Measurements from ENCODE around the gene SLC35A4.
"Not testable (repeated sequence)": the region's sequence is repeated elsewhere in the genome, so short reads cannot be mapped to it uniquely, and the experiment has no call there.

The SLC35A4 gene

DNA sequence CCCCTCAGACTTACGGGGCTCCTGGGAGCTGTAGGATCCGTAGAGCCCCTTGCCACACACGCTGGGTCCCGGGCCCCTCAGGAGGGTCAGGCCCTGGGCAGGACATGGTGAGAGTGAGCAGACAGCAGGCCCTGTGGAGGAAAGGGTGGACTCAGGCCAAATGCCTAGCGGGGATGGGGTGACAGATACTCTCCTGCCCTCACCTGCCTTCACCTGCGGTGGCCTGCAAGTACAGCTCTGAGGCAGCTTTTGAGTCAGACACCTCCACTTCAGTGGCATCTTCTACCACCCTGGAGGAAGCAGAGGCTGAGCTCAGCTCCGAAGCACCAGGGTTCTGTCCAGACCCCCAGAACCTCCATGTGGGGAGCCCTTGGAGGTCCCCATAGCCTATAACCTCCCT is 26.2 kb downstream of the SLC35A4 start:
- no peak for DNase-seq (ENCODE audit: low read depth)

DNA sequence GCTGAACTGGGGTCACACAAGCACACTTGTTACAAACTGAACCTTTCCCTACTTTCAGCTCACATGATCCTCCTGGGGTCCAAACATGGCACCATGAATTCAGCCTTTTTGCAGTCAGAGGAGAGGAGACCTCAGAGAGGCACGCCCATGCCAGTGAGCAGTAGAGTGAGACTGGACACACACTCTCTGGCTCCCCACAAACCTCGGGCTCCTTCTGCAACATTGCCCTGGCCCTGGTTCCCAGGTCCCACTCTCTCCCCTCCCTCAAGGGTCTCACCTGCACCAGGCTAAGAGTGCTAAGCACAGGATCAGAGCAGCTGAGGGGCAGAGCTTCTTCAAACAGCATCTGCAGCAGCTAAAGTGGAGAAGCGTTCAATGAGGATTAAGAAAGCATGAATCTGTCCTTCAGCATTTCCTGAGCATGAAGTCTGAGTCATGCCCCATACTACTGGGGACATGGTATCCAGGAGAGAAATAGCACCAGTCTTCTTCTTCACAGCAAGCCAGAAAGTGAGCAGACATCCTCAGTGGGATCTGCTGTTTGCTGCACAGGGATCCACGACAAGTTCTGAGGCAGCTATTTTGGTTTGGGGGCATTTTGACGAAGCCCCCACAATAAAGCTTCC is 27.2 kb downstream of the SLC35A4 start:
- no peak for DNase-seq (ENCODE audit: low read depth)

DNA sequence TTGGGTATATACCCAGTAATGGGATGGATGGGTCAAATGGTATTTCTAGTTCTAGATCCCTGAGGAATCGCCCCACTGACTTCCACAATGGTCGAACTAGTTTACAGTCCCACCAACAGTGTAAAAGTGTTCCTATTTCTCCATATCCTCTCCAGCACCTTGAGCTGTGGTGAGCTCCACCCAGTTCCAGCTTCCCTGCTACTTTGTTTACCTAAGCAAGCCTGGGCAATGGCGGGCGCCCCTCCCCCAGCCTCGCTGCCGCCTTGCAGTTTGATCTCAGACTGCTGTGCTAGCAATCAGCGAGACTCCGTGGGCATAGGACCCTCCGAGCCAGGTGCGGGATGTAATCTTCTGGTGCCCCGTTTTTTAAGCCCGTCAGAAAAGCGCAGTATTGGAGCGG is 28.4 kb downstream of the SLC35A4 start:
- not testable (repeated sequence) for DNase-seq (ENCODE audit: low read depth)

DNA sequence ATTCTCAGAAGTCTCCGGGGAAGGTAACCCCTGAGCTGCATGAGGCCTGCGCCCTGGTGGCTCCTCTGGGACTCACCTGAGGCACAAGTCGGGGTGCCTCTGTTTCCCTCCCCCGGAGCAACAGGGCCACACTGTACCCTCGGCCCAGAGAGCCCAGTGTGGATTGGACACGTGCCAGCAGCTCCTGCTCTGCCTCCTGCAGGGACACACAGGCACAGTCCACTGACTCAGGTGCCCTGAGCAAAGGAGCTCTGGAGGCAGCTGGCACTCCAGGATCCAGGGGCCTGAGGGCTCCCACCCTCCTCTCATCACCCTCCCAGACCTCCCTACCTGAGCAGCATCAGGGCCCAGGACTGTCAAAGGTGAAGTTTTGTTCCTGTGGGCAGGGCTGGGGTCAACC is 29.5 kb downstream of the SLC35A4 start:
- no peak for DNase-seq (ENCODE audit: low read depth)

DNA sequence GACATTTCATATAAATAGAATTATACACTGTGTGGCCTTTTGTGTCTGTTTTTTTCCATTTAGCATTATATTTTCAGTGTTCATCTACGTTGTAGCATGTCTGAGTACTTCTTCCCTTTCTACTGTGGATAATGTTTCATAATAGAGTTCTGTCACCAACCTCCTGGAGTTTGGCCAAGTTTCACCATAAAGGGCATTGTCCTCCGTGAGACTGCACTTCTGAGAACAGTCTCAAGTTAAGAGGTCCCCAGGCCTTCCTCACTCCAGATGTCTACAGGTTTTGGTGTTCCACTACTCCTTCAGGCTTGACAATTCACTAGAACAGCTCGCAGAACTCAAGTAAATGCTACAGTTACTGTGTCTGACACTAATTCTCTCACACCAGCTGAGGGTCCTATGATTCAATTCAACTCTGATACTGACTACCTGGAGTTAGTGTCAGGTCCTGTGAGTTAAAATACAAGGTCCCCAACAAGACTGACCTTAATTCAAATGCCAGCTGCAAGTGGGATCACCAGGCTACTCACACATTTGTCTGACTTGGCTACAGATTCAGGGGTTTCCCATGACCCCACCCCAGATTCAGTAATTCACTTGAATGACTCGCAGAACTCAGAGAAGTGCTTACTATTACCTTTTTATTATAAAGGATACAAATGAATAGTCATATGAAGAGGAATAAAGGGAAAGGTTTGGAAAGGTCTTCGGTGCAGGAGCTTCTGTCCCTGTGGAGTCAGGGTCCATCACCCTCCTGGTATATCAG is 31.1 kb downstream of the SLC35A4 start:
- no peak for DNase-seq (ENCODE audit: low read depth)

DNA sequence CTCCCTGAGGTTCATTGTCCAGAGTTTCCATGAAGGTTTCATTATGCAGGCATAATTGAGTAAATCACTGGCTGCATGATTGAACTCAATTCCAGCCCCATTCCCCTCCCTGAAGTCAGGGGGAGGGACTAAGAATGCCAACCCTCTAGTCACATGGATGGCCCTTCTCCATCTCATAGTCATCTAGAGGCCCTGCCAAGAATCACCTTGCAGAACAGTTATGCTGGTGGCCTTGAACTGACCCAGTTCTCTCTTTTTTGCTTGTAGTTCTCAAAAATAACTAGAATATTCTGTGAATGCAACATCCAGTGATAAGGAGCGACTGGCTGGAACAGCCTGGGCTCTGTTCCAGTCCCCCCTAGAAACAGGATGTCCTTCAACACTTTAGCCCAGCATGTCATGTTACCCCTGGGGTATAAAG is 31.7 kb downstream of the SLC35A4 start:
- no peak for DNase-seq (ENCODE audit: low read depth)

DNA sequence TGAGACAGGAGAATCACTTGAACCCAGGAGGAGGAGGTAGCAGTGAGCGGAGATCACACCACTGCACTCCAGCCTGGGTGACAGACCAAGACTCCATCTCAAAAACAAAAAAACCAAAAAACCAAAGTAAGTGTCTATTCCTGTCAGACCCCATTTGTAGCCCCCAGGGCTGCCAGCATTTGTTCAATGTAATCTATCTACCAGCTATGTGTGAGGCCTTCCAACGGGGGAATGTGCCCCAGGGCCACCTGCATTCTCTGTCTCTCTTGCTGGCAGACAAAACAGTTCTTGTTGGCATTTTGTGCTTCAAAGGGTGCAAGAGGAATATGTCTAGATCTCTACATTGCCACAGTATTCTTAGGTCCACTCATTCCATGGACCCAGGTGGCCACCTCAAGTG is 34.2 kb downstream of the SLC35A4 start:
- no peak for DNase-seq (ENCODE audit: low read depth)

DNA sequence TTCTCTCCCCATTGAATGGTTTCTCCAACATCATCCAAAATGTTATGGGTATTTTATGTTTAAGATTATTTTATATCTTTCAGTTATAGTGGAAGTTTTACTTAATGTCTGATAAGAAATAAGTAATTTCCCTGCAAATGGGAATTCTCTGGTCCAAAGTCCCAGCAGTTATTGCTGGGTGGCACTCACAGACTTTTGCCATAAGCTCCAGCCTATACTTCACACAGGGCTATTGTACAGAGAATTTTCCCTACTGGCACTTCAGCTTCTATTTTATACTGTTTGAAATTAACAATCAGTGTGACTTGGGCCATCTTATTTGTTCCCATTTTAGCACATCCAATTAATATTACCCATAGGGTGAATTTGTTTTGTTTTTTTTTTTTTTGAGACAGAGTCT is 35.5 kb downstream of the SLC35A4 start:
- DNase-seq (ENCODE audit: low read depth), result no peak

DNA sequence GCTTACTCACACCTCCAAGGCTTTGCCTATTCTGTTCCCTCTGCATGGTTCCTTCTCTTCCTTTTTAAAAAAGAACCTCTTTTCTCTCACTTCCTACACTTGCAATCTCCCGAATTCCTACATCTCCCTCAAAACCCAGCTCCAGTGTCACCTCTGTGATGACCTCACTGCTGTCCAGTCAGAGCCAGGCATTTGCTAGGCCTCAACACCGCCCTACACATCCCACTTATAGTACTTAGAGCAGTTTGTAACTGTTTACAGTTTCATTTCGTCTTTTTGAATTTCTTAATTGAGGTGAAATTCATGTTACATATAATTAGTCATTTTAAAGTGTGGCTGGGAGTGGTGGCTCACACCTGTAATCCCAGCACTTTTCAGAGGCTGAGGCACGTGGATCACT is 37.5 kb downstream of the SLC35A4 start:
- DNase-seq (ENCODE audit: low read depth), result no peak

DNA sequence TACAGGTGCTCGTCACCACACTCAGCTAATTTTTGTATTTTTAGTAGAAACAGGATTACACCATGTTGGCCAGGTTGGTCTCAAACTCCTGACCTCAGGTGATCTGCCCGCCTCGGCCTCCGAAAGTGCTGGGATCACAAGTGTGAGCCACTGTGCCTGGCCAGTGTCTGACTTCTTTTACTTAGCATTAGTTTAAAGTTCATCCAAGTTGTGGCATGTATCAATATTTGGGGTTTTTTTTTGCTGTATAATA is 38.7 kb downstream of the SLC35A4 start:
- not testable (repeated sequence) for DNase-seq (ENCODE audit: low read depth)

DNA sequence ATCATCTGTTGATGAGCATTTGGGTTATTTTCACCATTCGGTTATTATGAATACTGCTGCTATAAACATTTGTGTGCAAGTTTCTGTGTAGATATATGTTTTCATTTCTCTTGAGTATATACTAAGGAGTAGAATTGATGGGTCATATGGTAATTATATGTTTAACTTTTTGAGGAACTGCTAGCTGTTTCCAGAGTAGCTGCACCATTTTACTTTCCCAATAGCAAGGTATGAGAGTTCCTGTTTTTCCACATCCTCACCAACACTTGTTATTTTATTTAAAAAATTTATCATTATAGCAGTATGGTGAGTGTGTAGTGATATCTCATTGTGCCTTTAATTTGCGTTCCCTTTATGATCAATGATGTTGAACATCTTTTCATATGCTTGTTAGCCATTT is 39.1 kb downstream of the SLC35A4 start:
- DNase-seq (ENCODE audit: low read depth), result no peak

DNA sequence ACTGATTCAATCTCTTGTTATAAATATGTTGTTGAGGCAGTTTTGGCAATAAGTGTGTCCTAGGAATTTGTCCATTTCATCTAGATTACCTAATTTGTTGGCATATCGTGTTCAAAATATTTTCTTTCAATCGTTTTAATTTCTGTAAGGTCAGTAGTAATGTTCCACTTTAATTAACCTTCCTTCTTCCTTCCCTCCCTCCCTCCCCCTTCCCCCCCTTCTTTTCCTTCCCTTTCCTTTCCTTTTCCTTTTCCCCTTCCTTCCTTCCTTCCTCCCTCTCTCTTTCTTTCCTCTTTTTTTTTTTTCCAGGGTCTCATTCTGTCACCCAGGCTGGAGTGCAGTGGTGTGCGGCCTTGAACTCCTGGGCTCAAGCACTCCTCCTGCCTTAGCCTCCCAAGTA is 41.3 kb downstream of the SLC35A4 start:
- DNase-seq (ENCODE audit: low read depth), result no peak

DNA sequence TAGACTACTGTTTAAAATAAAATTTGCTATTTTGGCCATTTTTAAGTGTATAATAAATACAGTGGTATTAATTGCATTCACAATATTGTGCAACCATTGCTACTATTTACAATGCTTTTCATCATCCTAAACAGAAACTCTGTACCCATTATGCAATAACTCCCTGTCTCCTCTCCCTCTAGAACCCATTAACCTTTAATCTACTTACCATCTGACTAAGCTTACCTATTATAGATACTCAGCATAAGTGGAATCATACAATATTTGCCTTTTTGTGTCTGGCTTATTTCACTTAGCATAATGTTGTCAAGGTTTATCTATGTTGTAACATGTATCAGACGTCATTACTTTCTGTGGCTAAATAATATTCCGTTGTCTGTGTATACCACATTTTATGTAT is 42.4 kb downstream of the SLC35A4 start:
- DNase-seq (ENCODE audit: low read depth), result no peak

DNA sequence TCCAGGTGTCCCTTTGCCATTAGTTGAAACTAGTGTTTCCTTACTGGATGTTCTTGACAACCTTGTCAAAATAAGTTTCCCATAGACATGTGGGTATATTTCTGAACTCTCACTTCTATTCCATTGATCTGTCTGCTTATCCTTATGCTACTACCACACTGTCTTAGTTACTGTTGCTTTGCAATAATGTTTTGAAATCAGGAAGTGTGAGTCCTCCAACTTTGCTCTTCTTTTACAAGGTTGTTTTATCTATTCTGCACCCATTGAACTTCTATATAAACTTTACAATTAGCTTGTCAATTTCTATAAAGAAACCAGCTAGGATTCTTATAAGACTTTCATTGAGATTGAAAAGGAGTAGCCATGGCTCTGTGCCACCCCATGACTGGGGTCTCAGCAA is 44.1 kb downstream of the SLC35A4 start:
- no peak for DNase-seq (ENCODE audit: low read depth)

DNA sequence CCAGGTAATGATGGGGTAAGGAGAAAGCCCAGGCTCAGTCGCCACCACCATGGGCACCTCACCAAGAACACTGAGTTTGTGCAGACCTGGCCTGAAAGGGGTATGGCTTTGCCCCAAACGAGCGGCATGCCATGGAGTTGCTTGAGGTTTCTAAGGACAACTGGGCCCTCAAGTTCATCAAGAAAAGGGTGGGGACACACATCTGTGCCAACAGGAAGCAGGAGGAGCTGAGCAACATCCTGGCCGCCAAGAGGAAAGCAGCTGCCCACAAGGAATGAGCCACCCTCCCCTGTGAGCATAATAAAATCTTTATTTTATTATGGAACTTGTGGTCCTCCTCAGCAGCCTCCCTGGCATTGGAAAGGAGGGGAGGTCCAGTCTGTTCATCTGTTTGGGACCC is 44.5 kb downstream of the SLC35A4 start:
- DNase-seq (ENCODE audit: low read depth), result no peak

DNA sequence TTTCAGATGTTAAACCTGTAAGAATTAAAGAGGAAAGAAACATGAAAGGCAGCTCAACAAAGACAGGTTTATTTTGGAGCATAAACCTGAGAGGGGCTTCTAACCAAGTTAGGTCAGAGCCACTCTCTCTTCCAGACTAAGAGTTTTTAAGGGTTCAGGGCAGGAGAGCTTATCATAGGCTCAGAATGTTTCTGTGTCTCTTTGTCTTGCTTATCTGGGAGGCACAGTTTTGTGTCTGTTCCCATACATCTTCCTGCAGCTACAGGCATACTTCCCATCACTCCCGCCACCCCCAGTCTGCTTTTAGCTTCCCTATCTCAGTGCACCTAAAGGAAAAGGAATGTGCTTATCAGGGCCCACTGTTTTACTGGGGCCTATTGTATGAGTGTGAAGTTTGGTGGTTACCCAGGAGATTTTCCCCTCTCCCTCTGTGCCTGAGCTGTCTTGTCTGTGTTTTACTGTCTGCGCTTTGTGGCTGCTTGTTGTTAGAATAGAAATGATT is 46.4 kb downstream of the SLC35A4 start:
- no peak for DNase-seq (ENCODE audit: low read depth)

Data from T-helper 22 cell (primary cell).